PC-9 (cell line): ENCODE measurements around the gene ZNF772. TPM values are rescaled to one million over a fixed set of nuclear protein-coding genes. Genes with fewer than 3 reads are reported as not detected.
"Not testable (repeated sequence)": the region's sequence is repeated elsewhere in the genome, so short reads cannot be mapped to it uniquely, and the experiment has no call there.

Experiments
- Bru-seq: library from RNA; stranded (reverse); fragments of 400-500 nt; gene quantifications from one replicate; lab custom pipeline; 2021; lab: Mats Ljungman, UMichigan
- BruChase-seq, 2 experiments: library from RNA; stranded (reverse); fragments of 400-500 nt; gene quantifications; one replicate each; lab custom pipeline; 2021; lab: Mats Ljungman, UMichigan
- BruUV-seq: library from RNA; stranded (reverse); fragments of 400-500 nt; replicated peaks from 2 replicates; lab custom pipeline; 2021; lab: Mats Ljungman, UMichigan
- CTCF ChIA-PET: fragments of 300-600 bp; sonication (Branson Sonifier 250); formaldehyde crosslinking; loops from one replicate; lab custom pipeline; 2022; ENCODE audit warnings: antibody characterized with exemption; lab: Charles Lee
- POLR2A ChIA-PET: fragments of 300-600 bp; sonication (Branson Sonifier 250); formaldehyde crosslinking; loops from one replicate; lab custom pipeline; 2022; ENCODE audit warnings: antibody characterized with exemption; ENCODE audit not compliant: unreplicated experiment; lab: Charles Lee
- DNase-seq, 2 experiments: peaks; one replicate each; pipeline versions ENCODE4 v3.0.0 to v3.0.0-alpha.2; 2015 to 2022; ENCODE audit warnings: mixed read lengths in 1 of 2
- H2AFZ ChIP-seq: fragments of 200-600 bp; sonication (generic); 2 replicates; pipeline ENCODE4 v1.8.1; 2017; ENCODE audit warnings: antibody characterized with exemption
- H3F3A ChIP-seq: fragments of 200-600 bp; sonication (generic); 2 replicates; pipeline ENCODE4 v1.8.1; 2017; ENCODE audit warnings: antibody characterized with exemption, mild to moderate bottlenecking, low read depth; ENCODE audit not compliant: insufficient read depth
- H3K27ac ChIP-seq: fragments of 200-600 bp; sonication (generic); 2 replicates; pipeline ENCODE4 v1.6.1; 2016; ENCODE audit warnings: mixed run types
- H3K27me3 ChIP-seq: fragments of 200-600 bp; sonication (generic); 2 replicates; pipeline ENCODE4 v1.6.1; 2016; ENCODE audit warnings: low read depth, mixed run types; ENCODE audit not compliant: insufficient read depth
- H3K36me3 ChIP-seq: fragments of 200-600 bp; sonication (generic); 2 replicates; pipeline ENCODE4 v1.6.1; 2016; ENCODE audit warnings: low read depth, mixed run types
- H3K4me1 ChIP-seq: fragments of 200-600 bp; sonication (generic); replicated peaks from 2 replicates; pipeline ENCODE4 v1.6.1; 2016; ENCODE audit warnings: mixed run types; ENCODE audit not compliant: insufficient read depth
- H3K4me2 ChIP-seq: fragments of 200-600 bp; sonication (generic); 2 replicates; pipeline ENCODE4 v1.6.1; 2017; ENCODE audit warnings: mixed run types
- H3K4me3 ChIP-seq: fragments of 200-600 bp; sonication (generic); 2 replicates; pipeline ENCODE4 v1.6.1; 2016; ENCODE audit warnings: mixed run types
- H3K79me2 ChIP-seq: fragments of 200-600 bp; sonication (generic); 2 replicates; pipeline ENCODE4 v1.6.1; 2017; ENCODE audit warnings: low read depth, mixed run types
- H3K9me2 ChIP-seq: fragments of 200-600 bp; sonication (generic); 2 replicates; pipeline ENCODE4 v1.8.1; 2017; ENCODE audit warnings: mild to moderate bottlenecking; ENCODE audit not compliant: insufficient read depth
- H3K9me3 ChIP-seq: fragments of 200-600 bp; sonication (generic); 2 replicates; pipeline ENCODE4 v1.8.1; 2016; ENCODE audit warnings: low read depth; ENCODE audit not compliant: insufficient read depth
- H4K20me1 ChIP-seq: fragments of 200-600 bp; sonication (generic); 2 replicates; pipeline ENCODE4 v1.8.1; 2017; ENCODE audit not compliant: insufficient read depth
- CTCF ChIP-seq: fragments of 200-600 bp; sonication (generic); conservative IDR thresholded peaks from 2 replicates; pipeline ENCODE4 v1.6.1; 2017; ENCODE audit warnings: mixed run types, antibody characterized with exemption, mild to moderate bottlenecking, moderate library complexity
- EZH2 ChIP-seq: fragments of 200-600 bp; sonication (generic); IDR thresholded peaks from 2 replicates; pipeline ENCODE4 v1.8.0; 2017; ENCODE audit warnings: antibody characterized with exemption, low read depth
- intact Hi-C: fragments of 100-400 bp; cut with micrococcal nuclease; formaldehyde crosslinking; loops from one replicate; pipeline ENCODE4 v1.10.0; 2022; ENCODE audit not compliant: unreplicated experiment
- long read RNA-seq: library from polyadenylated mRNA; stranded (forward); transcript quantifications from one replicate; pipeline ENCODE4 v2.0.0, GENCODE V29; 2022
- total RNA-seq: library from RNA; stranded (reverse); gene quantifications from 2 replicates; pipeline ENCODE4 v1.2.3, GENCODE V29; 2021

ZNF772 gene
- total RNA-seq (8.3 and 9.1 TPM in 2 replicates), Bru-seq, nascent RNA (percentile 66 among the genes with signal in this experiment), BruChase-seq, experiment 1, labeled RNA remaining after a 2-hour chase (percentile 80 among the genes with signal in this experiment), BruChase-seq, experiment 2, labeled RNA remaining after a 6-hour chase (percentile 64 among the genes with signal in this experiment)
- long read RNA-seq, full-length matches to known transcripts = 3 of 4 reads
- long read RNA-seq, partial matches to known transcripts = 0 of 4 reads
- long read RNA-seq, other reads (novel, unspliced or antisense) = 1 of 4 reads

- no peak within 1 kb of the TSS for H3K27ac ChIP-seq
- DNase-seq = peak; percentile 89 to 94
- ChIA-PET POLR2A (interaction anchor here (0.6 to 0.9 kb wide), 2 partner anchors 621 to 705 kb away, joined by 4 to 5 read pairs; no protein-coding TSS in a partner anchor), CTCF (no interaction called here)
- H3F3A ChIP-seq = peaks cover 6% of the 10 kb centered on the region; the same call in 1 of the 2 replicates
- H3K9me2 ChIP-seq = no peaks in the 10 kb centered on the region
- TF ChIP-seq CTCF (peak; percentile 79), EZH2 (no peak)
- intact Hi-C loops = loop anchor here (1.0 to 5.0 kb wide), 5 partner anchors 10 to 470 kb away; partner anchors contain the start of genes ZNF17, ZNF256, ZNF416 and ZNF417
- H3K4me1 ChIP-seq = no peaks in the 10 kb centered on the region; the same call in 1 of the 2 replicates
- H3K27me3 ChIP-seq = no peaks in the 10 kb centered on the region
- H3K36me3 ChIP-seq = peaks cover 43% of the 10 kb centered on the region
- H3K4me3 ChIP-seq = peak within 1 kb of the TSS; percentile 70
- H3K4me2 ChIP-seq = peak within 1 kb of the TSS; percentile 83
- TSS peak; percentile 77 for BruUV-seq
- H4K20me1 ChIP-seq = no peaks in the 10 kb centered on the region
- H3K9me3 ChIP-seq = peaks cover 64% of the 10 kb centered on the region
- H3K79me2 ChIP-seq = no peaks in the 10 kb centered on the region; the same call in 1 of the 2 replicates
- peak within 1 kb of the TSS; percentile 95 for H2AFZ ChIP-seq
These were observed at the start of gene ZNF772 for GRCh38 chr19:57477191-57478008. Gene ZNF772, minus strand, starts transcription at chr19:57477566. Its CDS starts 257 bp downstream, at chr19:57477309.

- DNase-seq, H3K36me3 ChIP-seq, CTCF ChIA-PET, H3K9me2 ChIP-seq, H3F3A ChIP-seq, BruUV-seq, H3K27me3 ChIP-seq, H3K79me2 ChIP-seq, H3K27ac ChIP-seq, H3K4me3 ChIP-seq, POLR2A ChIA-PET, H3K9me3 ChIP-seq, H2AFZ ChIP-seq, H3K4me2 ChIP-seq, H3K4me1 ChIP-seq, H4K20me1 ChIP-seq, intact Hi-C loops: not testable (repeated sequence)
These were observed 40.7 kb upstream of the ZNF772 start for GRCh38 chr19:57518021-57518420.

- Histone ChIP-seq H3K4me1 (no peaks in the 10 kb centered on the region), H4K20me1 (no peaks in the 10 kb centered on the region), H2AFZ (no peak overlapping the region), H3K4me2 (no peak overlapping the region), H3K9me3 (peaks cover 21% of the 10 kb centered on the region), H3K27me3 (no peaks in the 10 kb centered on the region), H3K36me3 (0 out of 2 replicates have a peak, but pooled peaks cover 4% of the 10 kb centered on the region), H3K4me3 (no peak overlapping the region), H3K79me2 (no peaks in the 10 kb centered on the region), H3K9me2 (no peaks in the 10 kb centered on the region), H3K27ac (no peak overlapping the region), H3F3A (no peaks in the 10 kb centered on the region)
- ChIA-PET POLR2A (interaction anchor here (0.6 kb wide), 1 partner anchor 16 kb away, joined by 4 read pairs; the partner anchor contains the start of gene ZNF773), CTCF (no interaction called here)
- BruUV-seq = no TSS peak
- intact Hi-C loops = no loop called here
- DNase-seq = no peak
- TF ChIP-seq EZH2 (no peak), CTCF (no peak)
These were observed 37.9 kb upstream of the ZNF772 start for GRCh38 chr19:57515255-57515654.
